Hepatocyte (in vitro differentiated cells): ENCODE results near the gene PIAS1.

ENCODE experiments used
- EZH2 ChIP-seq: fragments of 200-600 bp; sonication (generic); IDR thresholded peaks from 2 replicates; pipeline ENCODE4 v1.6.1; 2016; ENCODE audit warnings: antibody characterized with exemption, mild to moderate bottlenecking, borderline replicate concordance
- EZH2phosphoT487 ChIP-seq: fragments of 200-600 bp; sonication (generic); IDR thresholded peaks from one replicate; pipeline ENCODE4 v1.6.1; 2018; ENCODE audit warnings: antibody characterized with exemption, mild to moderate bottlenecking, low read depth, moderate library complexity; ENCODE audit not compliant: unreplicated experiment, severe bottlenecking
- TF ChIP-seq, protein P1 (sequence below): fragments of 200-600 bp; sonication (generic); IDR thresholded peaks from 2 replicates; pipeline ENCODE4 v1.5.1; 2016; ENCODE audit warnings: antibody characterized with exemption, mild to moderate bottlenecking; ENCODE audit not compliant: poor library complexity

DNA sequence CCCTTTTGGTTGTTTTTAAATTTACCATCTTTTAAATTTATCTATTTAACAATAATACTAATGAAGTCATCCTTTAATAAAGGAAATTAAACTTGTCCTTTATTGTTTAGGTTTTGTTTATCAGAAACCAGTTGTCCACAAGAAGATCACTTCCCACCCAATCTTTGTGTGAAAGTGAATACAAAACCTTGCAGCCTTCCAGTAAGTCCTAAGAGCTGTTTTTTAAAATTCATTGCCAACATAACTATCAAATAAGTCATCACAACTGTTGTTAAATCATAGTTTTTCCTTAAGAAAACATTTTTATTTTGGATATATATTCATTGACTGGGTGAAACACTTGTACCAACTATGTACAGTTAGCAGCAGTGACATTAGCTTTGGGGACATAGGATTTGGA lies 91.6 kb downstream of the PIAS1 start:
- TF ChIP-seq EZH2phosphoT487 (no peak), EZH2 (no peak)
- TF ChIP-seq, protein P1, sequence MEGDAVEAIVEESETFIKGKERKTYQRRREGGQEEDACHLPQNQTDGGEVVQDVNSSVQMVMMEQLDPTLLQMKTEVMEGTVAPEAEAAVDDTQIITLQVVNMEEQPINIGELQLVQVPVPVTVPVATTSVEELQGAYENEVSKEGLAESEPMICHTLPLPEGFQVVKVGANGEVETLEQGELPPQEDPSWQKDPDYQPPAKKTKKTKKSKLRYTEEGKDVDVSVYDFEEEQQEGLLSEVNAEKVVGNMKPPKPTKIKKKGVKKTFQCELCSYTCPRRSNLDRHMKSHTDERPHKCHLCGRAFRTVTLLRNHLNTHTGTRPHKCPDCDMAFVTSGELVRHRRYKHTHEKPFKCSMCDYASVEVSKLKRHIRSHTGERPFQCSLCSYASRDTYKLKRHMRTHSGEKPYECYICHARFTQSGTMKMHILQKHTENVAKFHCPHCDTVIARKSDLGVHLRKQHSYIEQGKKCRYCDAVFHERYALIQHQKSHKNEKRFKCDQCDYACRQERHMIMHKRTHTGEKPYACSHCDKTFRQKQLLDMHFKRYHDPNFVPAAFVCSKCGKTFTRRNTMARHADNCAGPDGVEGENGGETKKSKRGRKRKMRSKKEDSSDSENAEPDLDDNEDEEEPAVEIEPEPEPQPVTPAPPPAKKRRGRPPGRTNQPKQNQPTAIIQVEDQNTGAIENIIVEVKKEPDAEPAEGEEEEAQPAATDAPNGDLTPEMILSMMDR, result no peak
